Measurements from ENCODE around the gene GON4L. TPM values are rescaled to one million over a fixed set of nuclear protein-coding genes. Genes with fewer than 3 reads are reported as not detected.
"Not testable (repeated sequence)": the region's sequence is repeated elsewhere in the genome, so short reads cannot be mapped to it uniquely, and the experiment has no call there.

Gene GON4L
- polyA plus RNA-seq, 1 experiment: 24.5 TPM

DNA sequence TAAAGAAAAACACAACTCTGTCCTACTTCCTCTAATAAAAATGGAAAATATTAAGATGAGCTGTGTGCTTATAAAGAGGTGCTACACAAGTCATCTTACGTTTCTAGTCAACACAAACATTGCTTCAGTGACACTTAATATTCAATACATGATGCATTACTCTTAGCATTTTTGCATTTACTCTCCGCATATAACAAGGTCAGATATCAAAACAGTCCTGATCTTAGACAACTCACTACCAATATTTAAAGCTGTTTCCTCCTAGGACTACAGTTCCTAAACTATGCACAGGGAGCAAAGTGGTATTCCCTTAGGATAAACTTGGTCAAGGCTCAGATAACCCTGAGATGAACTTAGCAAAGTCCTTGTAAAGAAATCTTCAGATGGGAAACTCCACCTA is 41.9 kb upstream of the GON4L start:
- no peak overlapping the region for H3K4me3 ChIP-seq (ENCODE audit: low read depth, low read length)
- H3K27me3 ChIP-seq (ENCODE audit: control insufficient read depth, insufficient read depth, low read length): no peaks in the 10 kb centered on the region
- ChIA-PET CTCF (interaction anchor here (0.6 to 1.4 kb wide), 3 partner anchors 8 to 105 kb away, joined by 3 to 5 read pairs (median 3); no protein-coding TSS in a partner anchor), POLR2A (no interaction called here)
- no peaks in the 10 kb centered on the region for H3K9me3 ChIP-seq (ENCODE audit: control insufficient read depth, insufficient read depth, low read length)
- no peak for DNase-seq (ENCODE audit: low read depth, low spot score)
- H3K27ac ChIP-seq (ENCODE audit: low read depth, low read length): no peak overlapping the region
- TF ChIP-seq, protein P1, sequence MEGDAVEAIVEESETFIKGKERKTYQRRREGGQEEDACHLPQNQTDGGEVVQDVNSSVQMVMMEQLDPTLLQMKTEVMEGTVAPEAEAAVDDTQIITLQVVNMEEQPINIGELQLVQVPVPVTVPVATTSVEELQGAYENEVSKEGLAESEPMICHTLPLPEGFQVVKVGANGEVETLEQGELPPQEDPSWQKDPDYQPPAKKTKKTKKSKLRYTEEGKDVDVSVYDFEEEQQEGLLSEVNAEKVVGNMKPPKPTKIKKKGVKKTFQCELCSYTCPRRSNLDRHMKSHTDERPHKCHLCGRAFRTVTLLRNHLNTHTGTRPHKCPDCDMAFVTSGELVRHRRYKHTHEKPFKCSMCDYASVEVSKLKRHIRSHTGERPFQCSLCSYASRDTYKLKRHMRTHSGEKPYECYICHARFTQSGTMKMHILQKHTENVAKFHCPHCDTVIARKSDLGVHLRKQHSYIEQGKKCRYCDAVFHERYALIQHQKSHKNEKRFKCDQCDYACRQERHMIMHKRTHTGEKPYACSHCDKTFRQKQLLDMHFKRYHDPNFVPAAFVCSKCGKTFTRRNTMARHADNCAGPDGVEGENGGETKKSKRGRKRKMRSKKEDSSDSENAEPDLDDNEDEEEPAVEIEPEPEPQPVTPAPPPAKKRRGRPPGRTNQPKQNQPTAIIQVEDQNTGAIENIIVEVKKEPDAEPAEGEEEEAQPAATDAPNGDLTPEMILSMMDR (IDR thresholded peaks at IDR 0.05; ENCODE audit: low read depth, low read length): no peak

- no peak overlapping the region for H3K27ac ChIP-seq (ENCODE audit: low read depth, low read length)
- POLR2A ChIA-PET: interaction anchor here (0.5 to 0.7 kb wide), 2 partner anchors 104 to 171 kb away, joined by 3 to 5 read pairs; no protein-coding TSS in a partner anchor
Observed at GRCh38 chr1:155897746-155898145, 40.7 kb upstream of the GON4L start.

GRCh38 chr1:155896476-155896875 is 39.5 kb upstream of the GON4L start:
- POLR2A ChIA-PET: interaction anchor here (0.7 kb wide), 1 partner anchor 11 kb away, joined by 3 read pairs; no protein-coding TSS in a partner anchor
- H3K27ac ChIP-seq (ENCODE audit: low read depth, low read length); CTCF ChIA-PET; DNase-seq (ENCODE audit: low read depth, low spot score); H3K9me3 ChIP-seq (ENCODE audit: control insufficient read depth, insufficient read depth, low read length); H3K27me3 ChIP-seq (ENCODE audit: control insufficient read depth, insufficient read depth, low read length); H3K4me3 ChIP-seq (ENCODE audit: low read depth, low read length): not testable (repeated sequence)

More at GRCh38 chr1:155897746-155898145, 40.7 kb upstream of the GON4L start:
- no peak for DNase-seq (ENCODE audit: low read depth, low spot score)
- no peaks in the 10 kb centered on the region for H3K9me3 ChIP-seq (ENCODE audit: control insufficient read depth, insufficient read depth, low read length)
- H3K4me3 ChIP-seq (ENCODE audit: low read depth, low read length): no peak overlapping the region
- CTCF ChIA-PET: interaction anchor here (0.6 to 1.4 kb wide), 4 partner anchors 10 to 681 kb away, joined by 3 to 7 read pairs (median 4); no protein-coding TSS in a partner anchor
- no peaks in the 10 kb centered on the region for H3K27me3 ChIP-seq (ENCODE audit: control insufficient read depth, insufficient read depth, low read length)
- TF ChIP-seq, protein P1 (IDR thresholded peaks at IDR 0.05; ENCODE audit: low read depth, low read length): no peak

DNA sequence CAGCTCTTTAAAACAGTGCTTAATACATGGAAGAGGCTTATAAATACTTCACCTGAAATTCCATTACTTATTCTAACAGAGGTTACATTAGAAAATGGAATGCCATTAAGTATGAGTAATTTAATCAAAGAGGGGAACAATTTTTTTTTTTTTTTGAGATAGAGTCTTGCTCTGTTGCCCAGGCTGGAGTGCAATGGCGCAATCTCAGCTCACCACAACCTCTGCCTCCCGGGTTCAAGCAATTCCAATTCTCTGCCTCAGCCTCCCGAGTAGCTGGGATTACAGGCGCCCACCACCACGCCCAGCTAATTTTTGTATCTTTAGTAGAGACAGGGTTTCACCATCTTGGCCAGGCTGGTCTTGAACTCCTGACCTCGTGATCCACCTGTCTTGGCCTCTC is 38.6 kb upstream of the GON4L start:
- ChIA-PET POLR2A (interaction anchor here (0.7 kb wide), 1 partner anchor 12 kb away, joined by 3 read pairs; no protein-coding TSS in a partner anchor), CTCF (interaction anchor here (0.6 to 0.7 kb wide), 2 partner anchors 94 to 195 kb away, joined by 3 to 4 read pairs; no protein-coding TSS in a partner anchor)
- DNase-seq (ENCODE audit: low read depth, low spot score); H3K9me3 ChIP-seq (ENCODE audit: control insufficient read depth, insufficient read depth, low read length); H3K27me3 ChIP-seq (ENCODE audit: control insufficient read depth, insufficient read depth, low read length); H3K27ac ChIP-seq (ENCODE audit: low read depth, low read length); H3K4me3 ChIP-seq (ENCODE audit: low read depth, low read length): not testable (repeated sequence)

DNA sequence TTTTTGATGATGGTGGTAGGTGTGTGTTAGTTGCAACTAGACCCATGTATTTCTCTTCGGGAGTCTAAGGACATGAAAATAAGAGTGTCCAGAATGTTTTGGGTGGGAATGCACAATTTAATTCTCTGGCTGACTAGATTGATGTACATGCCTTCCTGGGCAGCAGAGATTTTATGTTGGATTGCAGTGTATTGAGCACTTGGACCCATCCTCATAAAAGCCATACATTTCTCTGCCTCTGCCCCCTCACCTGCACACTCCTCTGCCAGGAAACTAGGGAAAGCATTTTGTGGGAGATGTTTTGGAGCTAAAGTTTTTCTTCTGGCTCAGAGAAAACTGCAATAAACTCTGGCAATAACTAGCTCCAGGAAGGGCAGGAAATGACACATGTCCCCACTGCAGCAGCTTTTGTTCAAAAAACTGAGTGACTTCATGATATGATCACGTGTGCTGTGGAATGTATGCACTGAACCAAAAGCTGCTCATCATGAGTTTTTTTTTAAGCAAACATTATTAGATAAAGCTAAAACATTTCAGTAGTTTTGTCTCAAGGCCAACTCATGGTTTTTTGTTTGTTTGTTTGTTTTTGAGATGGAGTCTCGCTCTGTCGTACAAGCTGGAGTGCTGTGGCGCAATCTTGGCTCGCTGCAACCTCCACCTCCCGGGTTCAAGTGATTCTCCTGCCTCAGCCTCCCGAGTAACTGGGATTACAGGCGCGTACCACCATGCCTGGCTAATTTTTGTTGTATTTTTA is 36.6 kb upstream of the GON4L start:
- CTCF ChIA-PET: no interaction called here
- Histone ChIP-seq H3K27me3 (ENCODE audit: control insufficient read depth, insufficient read depth, low read length) (no peaks in the 10 kb centered on the region), H3K27ac (ENCODE audit: low read depth, low read length) (peak overlapping the region; percentile 85), H3K4me3 (ENCODE audit: low read depth, low read length) (no peak overlapping the region), H3K9me3 (ENCODE audit: control insufficient read depth, insufficient read depth, low read length) (no peaks in the 10 kb centered on the region)
- POLR2A ChIA-PET: interaction anchor here (0.6 to 2.4 kb wide), 6 partner anchors 8 to 607 kb away, joined by 3 to 13 read pairs (median 4); partner anchors contain the start of genes MEF2D and SYT11
- peak; percentile 49 for DNase-seq (ENCODE audit: low read depth, low spot score)
- TF ChIP-seq, protein P1 (IDR thresholded peaks at IDR 0.05; ENCODE audit: low read depth, low read length): no peak

GRCh38 chr1:155892796-155893195 is 35.8 kb upstream of the GON4L start:
- H3K27me3 ChIP-seq (ENCODE audit: control insufficient read depth, insufficient read depth, low read length): no peaks in the 10 kb centered on the region
- DNase-seq (ENCODE audit: low read depth, low spot score): peak; percentile 59
- peak overlapping the region; percentile 85 for H3K27ac ChIP-seq (ENCODE audit: low read depth, low read length)
- H3K4me3 ChIP-seq (ENCODE audit: low read depth, low read length): no peak overlapping the region
- H3K9me3 ChIP-seq (ENCODE audit: control insufficient read depth, insufficient read depth, low read length): no peaks in the 10 kb centered on the region
- ChIA-PET POLR2A (interaction anchor here (2.0 to 2.4 kb wide), 2 partner anchors 8 to 33 kb away, joined by 5 to 13 read pairs; partner anchors contain the start of gene SYT11), CTCF (interaction anchor here (0.5 kb wide), 1 partner anchor 27 kb away, joined by 3 read pairs; no protein-coding TSS in a partner anchor)
- TF ChIP-seq, protein P1 (IDR thresholded peaks at IDR 0.05; ENCODE audit: low read depth, low read length): no peak

All from AG04450 (cell line).